Heart right ventricle (tissue), 16 donors: ENCODE data around the gene KCNMB4. TPM values are rescaled to one million over a fixed set of nuclear protein-coding genes. Genes with fewer than 3 reads are reported as not detected.

Experiments used
- ATAC-seq, 8 donors: fragments of 200-7000 bp; cut with Tn5 transposase; one replicate each; pipeline ENCODE4 v1.9.1; 2020; ENCODE audit warnings: mild to moderate bottlenecking in 8 of 8, moderate library complexity in 8 of 8, moderate number of reproducible peaks in 1 of 8
- DNase-seq, 2 donors: peaks; one replicate each; pipeline ENCODE4 v3.0.0-alpha.2; 2020
- H3K27ac ChIP-seq, 10 donors: fragments of 200-600 bp; sonication (generic) in 2 of 10; one replicate each; pipeline versions ENCODE4 v1.5.0 to v1.8.0; 2020 to 2022; ENCODE audit warnings: mild to moderate bottlenecking in 3 of 10
- H3K27me3 ChIP-seq, 7 donors: fragments of 200-600 bp; one replicate each; pipeline ENCODE4 v1.8.0; 2021 to 2022; ENCODE audit warnings: mild to moderate bottlenecking in 2 of 7
- H3K36me3 ChIP-seq, 9 donors: fragments of 200-600 bp; sonication (generic) in 1 of 9; one replicate each; pipeline versions ENCODE4 v1.5.0 to v1.8.0; 2020 to 2022; ENCODE audit warnings: mild to moderate bottlenecking in 2 of 9
- H3K4me1 ChIP-seq, 9 donors: fragments of 200-600 bp; sonication (generic) in 1 of 9; one replicate each; pipeline versions ENCODE4 v1.5.0 to v1.8.0; 2020 to 2022; ENCODE audit warnings: mild to moderate bottlenecking in 4 of 9
- H3K4me3 ChIP-seq, 10 donors: fragments of 200-600 bp; sonication (generic) in 2 of 10; one replicate each; pipeline versions ENCODE4 v1.5.0 to v1.8.0; 2020 to 2022; ENCODE audit warnings: mild to moderate bottlenecking in 7 of 10, moderate library complexity in 2 of 10
- H3K9me3 ChIP-seq, 11 donors: fragments of 200-600 bp in 10 of 11; sonication (generic) in 2 of 11; one replicate each; pipeline versions ENCODE4 v1.5.0 to v1.8.0; 2013 to 2022; ENCODE audit warnings: mild to moderate bottlenecking in 2 of 11, control low read depth in 1 of 11, moderate library complexity in 1 of 11
- CTCF ChIP-seq, 9 donors: fragments of 200-600 bp; sonication (generic) in 2 of 9; IDR thresholded peaks; one replicate each; pipeline versions ENCODE4 v1.5.0 to v1.8.0; 2021 to 2022; ENCODE audit warnings: antibody characterized with exemption in 9 of 9, mild to moderate bottlenecking in 5 of 9, moderate library complexity in 1 of 9
- WGBS, 2 donors: extraction: QIAGEN DNeasy Blood & Tissue Kit; methylation state at CpG; one replicate each; pipeline ENCODE4 v1.1.7; 2013; ENCODE audit warnings: inconsistent platforms in 1 of 2; 5-methylcytosine and 5-hydroxymethylcytosine counted together
- intact Hi-C, 10 donors: fragments of 100-400 bp; cut with DNase I; formaldehyde crosslinking; loops; one replicate each; pipeline versions ENCODE4 v1.11.1 to v1.14.2; 2022
- polyA plus RNA-seq, 2 donors: library from polyadenylated mRNA; stranded (reverse); fragments of 200-250 nt; gene quantifications; one replicate each; pipeline ENCODE4 v1.2.3, GENCODE V29; 2013
- total RNA-seq, 10 donors: library from RNA; stranded (reverse); fragmentation: NEBNext Ultra II Directional in 3 of 10; extraction: Animal tissue kit (Norgen Biotek cat#: 25700) in 3 of 10; gene quantifications; one replicate each; pipeline versions ENCODE4 v1.2.1 to v1.2.4, GENCODE V29; 2021 to 2023
- donor health status: Arrhythmogenic right ventricular cardiomyopathy.
- donor health status: ischemic (EF 13 %, LVEDD 7.1; RV severe dilation, severe dysfunction).
- donor health status: healthy with polysubstance abuse.
- donor health status: DM: no; HTN: yes; CAD: no.
- donor health status: DM: no; HTN: no; CAD: no.
- donor health status: ischemic (EF 25% LVEDD 6.9; RV normal size, moderate dysfunction).
- donor health status: ischemic (EF 25% LVEDD 5.7; RV mildly dilated, moderate dysfunction).
- donor health status: healthy.
- donor health status: DM: yes; HTN: yes; CAD: no.
- donor health status: Ischemic cardiomyopathy.
- donor health status: ischemic (EF 35%, LVEDD 5.7; RV mildly dilated, moderate dysfunction).
- donor health status: nonischemic (EF 11% LVEDD 7.7; RV severe dilation, severe dysfunction).
- donor health status: DM: yes; HTN: yes; CAD: no.
- donor health status: PGD.
- donor health status: ischemic (EF 29% LVEDD 5.4; RV normal size, mild dysfunction).
- donor health status: nonischemic (EF 23%, LVEDD 6.1; RV moderate dilation, normal function).

Gene KCNMB4
- total and polyA plus RNA-seq, 12 donors = 1.2 to 3.8 (median 2.0) TPM

GRCh38 chr12:70427611-70428010, 61.5 kb downstream of the KCNMB4 start:
- DNase-seq (no peak), ATAC-seq (no peak)
- TF ChIP-seq CTCF (IDR thresholded peaks at IDR 0.05) = no peak
- Histone ChIP-seq H3K4me1 (no peaks in the 10 kb centered on the region), H3K9me3 (no peaks in the 10 kb centered on the region), H3K27me3 (no peaks in the 10 kb centered on the region), H3K4me3 (no peak overlapping the region), H3K36me3 (peaks cover 0 to 4% (median 0%) of the 10 kb centered on the region in 9 donors), H3K27ac (no peak overlapping the region)
- 90 to 94% methylated on average over 3 of the region's 3 CpGs for WGBS, 2 donors
- intact Hi-C loops = no loop called here

- intact Hi-C loops = no loop called here
- Histone ChIP-seq H3K4me3 (no peak overlapping the region), H3K9me3 (peaks cover 0 to 7% (median 0%) of the 10 kb centered on the region in 11 donors), H3K27me3 (no peaks in the 10 kb centered on the region), H3K27ac (no peak overlapping the region), H3K36me3 (peaks cover 0 to 8% (median 0%) of the 10 kb centered on the region in 9 donors), H3K4me1 (no peaks in the 10 kb centered on the region)
- TF ChIP-seq CTCF (IDR thresholded peaks at IDR 0.05) = no peak
- 93 to 94% methylated on average over 11 of the region's 11 CpGs for WGBS, 2 donors
- DNase-seq = no peak
- no peak for ATAC-seq
Observed at GRCh38 chr12:70430400-70430799, 64.3 kb downstream of the KCNMB4 start.

- H3K36me3 ChIP-seq = peaks cover 0 to 8% (median 0%) of the 10 kb centered on the region in 9 donors
- peaks cover 0 to 8% (median 0%) of the 10 kb centered on the region in 11 donors for H3K9me3 ChIP-seq
- H3K4me1 ChIP-seq = no peaks in the 10 kb centered on the region
- DNase-seq (no peak), ATAC-seq (no peak)
- H3K27me3 ChIP-seq = no peaks in the 10 kb centered on the region
- no peak overlapping the region for H3K27ac ChIP-seq
- H3K4me3 ChIP-seq = no peak overlapping the region
- intact Hi-C loops = no loop called here
- TF ChIP-seq CTCF (IDR thresholded peaks at IDR 0.05) = no peak
Observed at GRCh38 chr12:70436836-70437235, 70.7 kb downstream of the KCNMB4 start.

- DNase-seq (no peak), ATAC-seq (no peak)
- 0 to 2% methylated on average over 1 of the region's 1 CpG for whole genome bisulfite sequencing, 2 donors
- Histone ChIP-seq H3K27me3 (no peaks in the 10 kb centered on the region), H3K36me3 (no peaks in the 10 kb centered on the region), H3K4me1 (no peaks in the 10 kb centered on the region), H3K27ac (no peak overlapping the region), H3K9me3 (peaks cover 0 to 7% (median 0%) of the 10 kb centered on the region in 11 donors), H3K4me3 (no peak overlapping the region)
- intact Hi-C loops = no loop called here
- no peak for TF ChIP-seq CTCF (IDR thresholded peaks at IDR 0.05)
Observed at GRCh38 chr12:70443062-70443673, 77.1 kb downstream of the KCNMB4 start.
